K562 (cell line): ENCODE data around the gene DNAJB14. TPM values are rescaled to one million over a fixed set of nuclear protein-coding genes. Genes with fewer than 3 reads are reported as not detected.
A peak's percentile ranks its signal among the peaks of the same experiment; 100 is the strongest.

Experiments
- AFF1 ChIP-seq, 2 experiments: fragments of 450-650 bp; IDR thresholded peaks; 2 replicates each; pipeline ENCODE4 v1.6.1; 2018; ENCODE audit warnings: mild to moderate bottlenecking in 2 of 2, low read depth in 1 of 2; ENCODE audit not compliant: partially characterized antibody in 2 of 2
- ATF6 ChIP-seq: sonication (generic); formaldehyde crosslinking; IDR thresholded peaks from 2 replicates; pipeline ENCODE4 v1.4.0; 2020; ENCODE audit warnings: mild to moderate bottlenecking, missing genetic modification reagents
- BRCA1 ChIP-seq, 2 experiments: fragments of 450-650 bp in 1 of 2; sonication (generic) in 1 of 2; formaldehyde crosslinking in 1 of 2; IDR thresholded peaks; 2 replicates each; pipeline versions ENCODE4 v1.5.0 to v1.6.1; 2017 to 2020; ENCODE audit warnings: mild to moderate bottlenecking in 1 of 2, missing genetic modification reagents in 1 of 2
- CEBPB ChIP-seq: fragments of 450-650 bp; IDR thresholded peaks from 2 replicates; pipeline ENCODE4 v1.6.1; 2016; ENCODE audit warnings: missing genetic modification characterization, missing compliant biosample characterization
- CEBPG ChIP-seq, 3 experiments: fragments of 200-800 bp in 1 of 3; sonication (Bioruptor generic) in 1 of 3; sonication (generic) in 1 of 3; formaldehyde crosslinking in 1 of 3; IDR thresholded peaks in 2 of 3; conservative IDR thresholded peaks in 1 of 3; 2 replicates each; pipeline versions ENCODE4 v1.6.1 to v1.8.0; 2016 to 2022; ENCODE audit warnings: missing compliant biosample characterization in 2 of 3, missing genetic modification characterization in 2 of 3, mild to moderate bottlenecking in 1 of 3, missing genetic modification reagents in 1 of 3
- CHD4 ChIP-seq: fragments of 200-600 bp; sonication (generic); IDR thresholded peaks from 3 replicates; pipeline ENCODE4 v1.6.1; 2012; ENCODE audit warnings: low read depth, mild to moderate bottlenecking, mixed read lengths, low read length, inconsistent platforms; ENCODE audit not compliant: insufficient read depth, insufficient replicate concordance, poor library complexity, severe bottlenecking
- FOXP1 ChIP-seq: sonication (generic); formaldehyde crosslinking; IDR thresholded peaks from 2 replicates; pipeline ENCODE4 v1.8.0; 2022; ENCODE audit warnings: mild to moderate bottlenecking, missing genetic modification reagents
- HMG20B ChIP-seq: fragments of 250-450 bp; sonication (Bioruptor Pico); IDR thresholded peaks from 2 replicates; pipeline ENCODE4 v1.5.0; 2021; ENCODE audit warnings: mild to moderate bottlenecking
- KAT8 ChIP-seq: fragments of 450-650 bp; IDR thresholded peaks from 2 replicates; pipeline ENCODE4 v1.6.1; 2016; ENCODE audit warnings: low read depth, mild to moderate bottlenecking
- PYGO2 ChIP-seq: fragments of 450-650 bp; IDR thresholded peaks from 2 replicates; pipeline ENCODE4 v1.6.1; 2016; ENCODE audit warnings: mild to moderate bottlenecking, missing genetic modification characterization, moderate library complexity, missing compliant biosample characterization
- SAFB ChIP-seq: fragments of 200-400 bp; formaldehyde crosslinking; IDR thresholded peaks from 2 replicates; pipeline ENCODE4 v1.6.1; 2017; ENCODE audit warnings: low read depth, low read length, borderline replicate concordance
- SMARCC2 ChIP-seq: fragments of 450-650 bp; IDR thresholded peaks from 2 replicates; pipeline ENCODE4 v1.6.1; 2017; ENCODE audit warnings: antibody characterized with exemption, moderate library complexity, mild to moderate bottlenecking, low read depth
- SRF ChIP-seq, 2 experiments: fragments of 250-450, 450-650 bp in 1 of 2; sonication (Bioruptor Pico) in 1 of 2; sonication (generic) in 1 of 2; formaldehyde crosslinking; IDR thresholded peaks; 2 replicates each; pipeline versions ENCODE4 v1.5.0 to v1.5.1; 2020 to 2022; ENCODE audit warnings: mild to moderate bottlenecking in 1 of 2, missing genetic modification reagents in 1 of 2
- TFE3 ChIP-seq: fragments of 450-650 bp; formaldehyde crosslinking; IDR thresholded peaks from 2 replicates; pipeline ENCODE4 v1.4.0; 2020; ENCODE audit warnings: mild to moderate bottlenecking, mixed read lengths
- ZNF134 ChIP-seq: fragments of 250-450 bp; sonication (Bioruptor Pico); conservative IDR thresholded peaks from 2 replicates; pipeline ENCODE4 v1.4.0; 2020
- ZNF589 ChIP-seq: fragments of 200-800 bp; sonication (Bioruptor generic); IDR thresholded peaks from 2 replicates; pipeline ENCODE4 v1.6.1; 2016; ENCODE audit warnings: low read depth, missing genetic modification characterization, missing compliant biosample characterization
- polyA plus RNA-seq, 8 experiments: library from polyadenylated mRNA; depleted of rRNA in 4 of 8; stranded (reverse) in 5 of 8; unstranded in 3 of 8; fragments of >200 nt; fragmentation: Nextera tagmentation in 2 of 8; fragmentation: Illumina TruSeq in 1 of 8; extraction: Ambion mirVana in 2 of 8; extraction: Trizol in 1 of 8; gene quantifications; 2 replicates each; pipeline versions ENCODE4 v1.2.1 to v1.2.3, GENCODE V29; 2011 to 2014; ENCODE audit warnings: inconsistent platforms in 1 of 8, missing spikeins in 1 of 8
- total RNA-seq, 7 experiments: library from RNA; depleted of rRNA in 6 of 7; stranded (reverse); fragments of >200 nt in 6 of 7; fragmentation: Illumina TruSeq in 2 of 7; extraction: Trizol in 2 of 7; gene quantifications; 2 replicates each; pipeline versions ENCODE4 v1.2.1 to v1.2.3, GENCODE V29; 2011 to 2021; ENCODE audit warnings: low replicate concordance in 1 of 7

The DNAJB14 gene
- total and polyA plus RNA-seq, 9 of the 15 experiments (the other 6 are each of a cell fraction or from before 2014, with no cell fraction given) = 5.5 to 28.0 (median 12.7) TPM

GRCh38 chr4:99949034-99949998, 2.9 kb upstream of the DNAJB14 start (continued):
- TF ChIP-seq HMG20B (CRISPR knock-in tag) (no peak), KAT8 (no peak), CEBPG (CRISPR knock-in tag; IDR thresholded peaks at IDR 0.05) (peak; percentile 98), CEBPG (tag; conservative IDR thresholded peaks at IDR 0.05 in 1 of 2, IDR thresholded peaks at IDR 0.05 in 1 of 2) (peak; percentile 93 to 94), SRF (CRISPR knock-in tag; IDR thresholded peaks at IDR 0.05) (no peak; a peak in 1 of 4 replicates), ZNF134 (CRISPR knock-in tag) (no peak), FOXP1 (CRISPR knock-in tag) (no peak), ATF6 (0 out of 2 replicates have a peak, but pooled peaks have one; percentile 49), CEBPB (tag) (peak; percentile 98), CHD4 (no peak), SAFB (no peak), BRCA1 (IDR thresholded peaks at IDR 0.05) (no peak), BRCA1 (CRISPR knock-in tag; IDR thresholded peaks at IDR 0.05) (no peak), SMARCC2 (peak; percentile 46; the same call in 1 of the 2 replicates), TFE3 (CRISPR knock-in tag) (peak; percentile 30; the same call in 1 of the 2 replicates), ZNF589 (CRISPR knock-in tag) (no peak), AFF1 (IDR thresholded peaks at IDR 0.05; ENCODE audit: low read depth in 1 of 2, partially characterized antibody in 2 of 2) (peak in 1 of 2 experiments; percentile 62), PYGO2 (tag) (no peak)
